GM21529 (cell line): ENCODE measurements around the gene SLIT1.
A peak's percentile ranks its signal among the peaks of the same experiment; 100 is the strongest.

ENCODE experiments used
- ATAC-seq: cut with Tn5 transposase; IDR thresholded peaks from one replicate; pipeline ENCODE4 v1.9.1; 2021; ENCODE audit not compliant: unreplicated experiment

Gene SLIT1

GRCh38 chr10:97203220-97203619 lies 17.5 kb upstream of the SLIT1 start:
- no peak for ATAC-seq

GRCh38 chr10:97200616-97201015 lies 14.9 kb upstream of the SLIT1 start:
- ATAC-seq = no peak

GRCh38 chr10:97199152-97199551 lies 13.4 kb upstream of the SLIT1 start:
- ATAC-seq = no peak

- ATAC-seq = no peak
Measured at GRCh38 chr10:97197030-97197500, 11.3 kb upstream of the SLIT1 start.

- ATAC-seq = peak; percentile 54
Measured at GRCh38 chr10:97196223-97197029, 10.7 kb upstream of the SLIT1 start.

- no peak for ATAC-seq
Measured at GRCh38 chr10:97195706-97196222, 10.0 kb upstream of the SLIT1 start.

- ATAC-seq = no peak
Measured at GRCh38 chr10:97192952-97193435, 7.2 kb upstream of the SLIT1 start.

GRCh38 chr10:97190450-97190849 lies 4.7 kb upstream of the SLIT1 start:
- no peak for ATAC-seq

GRCh38 chr10:97188261-97188711 lies 2.5 kb upstream of the SLIT1 start:
- peak; percentile 59 for ATAC-seq

- no peak for ATAC-seq
Measured at GRCh38 chr10:97186911-97187310, 1.2 kb upstream of the SLIT1 start.

- ATAC-seq = no peak
Measured at GRCh38 chr10:97184971-97185325, 811 bp downstream of the SLIT1 start.

- ATAC-seq = no peak
Measured at GRCh38 chr10:97183314-97183713, 2.4 kb downstream of the SLIT1 start.

- ATAC-seq = no peak
Measured at GRCh38 chr10:97182288-97182990, 3.3 kb downstream of the SLIT1 start.

GRCh38 chr10:97180986-97181385 lies 4.8 kb downstream of the SLIT1 start:
- no peak for ATAC-seq

GRCh38 chr10:97180363-97180755 lies 5.4 kb downstream of the SLIT1 start:
- ATAC-seq = no peak

GRCh38 chr10:97179731-97180362 lies 5.9 kb downstream of the SLIT1 start:
- no peak for ATAC-seq

GRCh38 chr10:97179311-97179710 lies 6.4 kb downstream of the SLIT1 start:
- no peak for ATAC-seq

- ATAC-seq = no peak
Measured at GRCh38 chr10:97178074-97178473, 7.7 kb downstream of the SLIT1 start.

GRCh38 chr10:97176226-97176625 lies 9.5 kb downstream of the SLIT1 start:
- no peak for ATAC-seq

- ATAC-seq = no peak
Measured at GRCh38 chr10:97175586-97175985, 10.2 kb downstream of the SLIT1 start.

- ATAC-seq = no peak
Measured at GRCh38 chr10:97174941-97175340, 10.8 kb downstream of the SLIT1 start.
